Neuronal stem cell (in vitro differentiated cells): Measurements from ENCODE around the gene CCN6.
A peak's percentile ranks its signal among the peaks of the same experiment; 100 is the strongest.

Experiments
- DNase-seq: peaks from one replicate; pipeline ENCODE4 v3.0.0-alpha.2; 2013; ENCODE audit warnings: low spot score
- H2AFZ ChIP-seq: one replicate; pipeline ENCODE4 v1.6.1; 2013; ENCODE audit warnings: mild to moderate bottlenecking, low read length, inconsistent platforms
- H2AK5ac ChIP-seq: 2 replicates; pipeline ENCODE4 v1.6.1; 2013; ENCODE audit warnings: low read depth, mild to moderate bottlenecking, inconsistent platforms, low read length, moderate library complexity, mixed read lengths
- H2BK120ac ChIP-seq: 2 replicates; pipeline ENCODE4 v1.6.1; 2013; ENCODE audit warnings: low read depth, mild to moderate bottlenecking, inconsistent platforms, low read length, moderate library complexity, mixed read lengths
- H2BK12ac ChIP-seq: one replicate; pipeline ENCODE4 v1.6.1; 2013; ENCODE audit warnings: low read length, inconsistent platforms
- H2BK15ac ChIP-seq: 2 replicates; pipeline ENCODE4 v1.6.1; 2013; ENCODE audit warnings: mild to moderate bottlenecking, low read length, inconsistent platforms, mixed read lengths
- H2BK5ac ChIP-seq: one replicate; pipeline ENCODE4 v1.6.1; 2013; ENCODE audit warnings: inconsistent platforms, mild to moderate bottlenecking, low read length, moderate library complexity
- H3K14ac ChIP-seq: one replicate; pipeline ENCODE4 v1.6.1; 2013; ENCODE audit warnings: low read length, inconsistent platforms
- H3K18ac ChIP-seq: 2 replicates; pipeline ENCODE4 v1.6.1; 2013; ENCODE audit warnings: low read length, inconsistent platforms
- H3K23ac ChIP-seq: 2 replicates; pipeline ENCODE4 v1.6.1; 2013; ENCODE audit warnings: low read depth, mild to moderate bottlenecking, mixed read lengths, low read length, inconsistent platforms; ENCODE audit not compliant: poor library complexity
- H3K27ac ChIP-seq: replicated peaks from 3 replicates; pipeline ENCODE4 v1.5.1; 2013; ENCODE audit warnings: low read length, inconsistent platforms
- H3K27me3 ChIP-seq, 3 experiments: 2 replicates each; pipeline ENCODE4 v1.6.1; 2013; ENCODE audit warnings: low read length in 3 of 3, mild to moderate bottlenecking in 2 of 3, inconsistent platforms in 1 of 3, low read depth in 1 of 3, mixed read lengths in 1 of 3, moderate library complexity in 1 of 3; ENCODE audit not compliant: control insufficient read depth in 3 of 3, insufficient read depth in 3 of 3
- H3K36me3 ChIP-seq, 2 donors: replicated peaks in 1 of 2; 2 replicates each; pipeline ENCODE4 v1.6.1; 2013; ENCODE audit warnings: low read length in 2 of 2; ENCODE audit not compliant: control insufficient read depth in 2 of 2, insufficient read depth in 2 of 2
- H3K4ac ChIP-seq: 2 replicates; pipeline ENCODE4 v1.6.1; 2013; ENCODE audit warnings: inconsistent platforms, mild to moderate bottlenecking, low read length, moderate library complexity
- H3K4me1 ChIP-seq, 2 donors: 1 replicate in 1 of 2; 2 replicates in 1 of 2; pipeline ENCODE4 v1.6.1; 2013; ENCODE audit warnings: low read length in 2 of 2, low read depth in 1 of 2; ENCODE audit not compliant: control insufficient read depth in 2 of 2, insufficient read depth in 1 of 2
- H3K4me2 ChIP-seq: one replicate; pipeline ENCODE4 v1.6.1; 2013; ENCODE audit warnings: mild to moderate bottlenecking, low read length, inconsistent platforms; ENCODE audit not compliant: insufficient read depth, poor library complexity, severe bottlenecking
- H3K4me3 ChIP-seq, 2 donors: 2 replicates each; pipeline ENCODE4 v1.5.1; 2013; ENCODE audit warnings: low read length in 2 of 2, mild to moderate bottlenecking in 2 of 2, inconsistent platforms in 1 of 2, moderate library complexity in 1 of 2
- H3K79me1 ChIP-seq: one replicate; pipeline ENCODE4 v1.6.1; 2013; ENCODE audit warnings: low read depth, mild to moderate bottlenecking, inconsistent platforms, low read length, moderate library complexity
- H3K9ac ChIP-seq: one replicate; pipeline ENCODE4 v1.6.1; 2013; ENCODE audit warnings: mild to moderate bottlenecking, low read depth, low read length, inconsistent platforms; ENCODE audit not compliant: poor library complexity
- H3K9me3 ChIP-seq, 2 donors: replicated peaks in 1 of 2; 2 replicates each; pipeline versions ENCODE3 to v1.6.1; 2013; ENCODE audit warnings: low read length in 2 of 2, mild to moderate bottlenecking in 2 of 2, inconsistent platforms in 1 of 2, low read depth in 1 of 2, mixed read lengths in 1 of 2, moderate library complexity in 1 of 2; ENCODE audit not compliant: control insufficient read depth in 2 of 2, insufficient read depth in 1 of 2
- H4K8ac ChIP-seq: one replicate; pipeline ENCODE4 v1.6.1; 2013; ENCODE audit warnings: low read depth, mild to moderate bottlenecking, inconsistent platforms, low read length, moderate library complexity
- H4K91ac ChIP-seq: one replicate; pipeline ENCODE4 v1.6.1; 2013; ENCODE audit warnings: low read length, low read depth, mild to moderate bottlenecking, inconsistent platforms; ENCODE audit not compliant: poor library complexity
- WGBS, 2 donors: extraction: QIAGEN DNeasy Blood & Tissue Kit; methylation state at CpG; one replicate each; pipeline ENCODE4 v1.1.7; 2013; ENCODE audit warnings: missing lambda C conversion rate in 2 of 2, mixed read lengths in 1 of 2; ENCODE audit not compliant: insufficient read length in 2 of 2, insufficient replicate concordance in 1 of 2; ENCODE audit errors: extremely low coverage in 2 of 2; 5-methylcytosine and 5-hydroxymethylcytosine counted together

Gene CCN6

DNA sequence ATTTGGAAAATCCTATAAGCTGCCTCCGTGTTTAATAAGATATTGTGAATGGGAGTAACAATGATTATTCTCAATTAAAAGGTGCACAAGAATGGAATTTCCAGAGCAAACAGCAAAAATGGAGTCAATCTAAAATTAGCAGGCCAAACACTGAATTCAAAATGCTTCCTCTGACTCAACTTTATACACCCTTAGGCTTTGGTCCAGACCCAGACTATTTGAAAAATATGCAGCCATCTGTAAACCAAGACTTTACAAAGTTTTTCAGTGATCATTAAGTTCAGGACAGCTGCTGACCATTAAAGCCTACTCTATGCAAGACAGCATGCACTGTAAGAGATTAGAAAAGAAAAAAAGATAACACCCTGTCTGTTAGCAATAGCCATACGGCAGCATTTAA, 39.4 kb upstream of the CCN6 start:
- Histone ChIP-seq H3K4me1 (peaks cover 6 to 15% of the 10 kb centered on the region in 2 donors), H3K27me3 (no peaks in the 10 kb centered on the region), H3K79me1 (peaks cover 2% of the 10 kb centered on the region), H3K4me2 (no peak overlapping the region), H3K14ac (no peak overlapping the region), H2BK15ac (no peak overlapping the region), H2BK5ac (no peak overlapping the region), H2BK12ac (no peak overlapping the region), H2AFZ (no peak overlapping the region), H3K4ac (no peak overlapping the region), H4K91ac (no peak overlapping the region), H3K9me3 (no peaks in the 10 kb centered on the region), H2AK5ac (no peak overlapping the region), H2BK120ac (no peak overlapping the region), H3K23ac (no peak overlapping the region), H3K18ac (no peak overlapping the region), H3K4me3 (no peak overlapping the region), H3K36me3 (no peaks in the 10 kb centered on the region), H3K27ac (no peak overlapping the region), H3K9ac (no peak overlapping the region), H4K8ac (no peak overlapping the region)
- no CpG with 5 or more reads among the region's 2 CpGs for WGBS, 2 donors
- no peak for DNase-seq

DNA sequence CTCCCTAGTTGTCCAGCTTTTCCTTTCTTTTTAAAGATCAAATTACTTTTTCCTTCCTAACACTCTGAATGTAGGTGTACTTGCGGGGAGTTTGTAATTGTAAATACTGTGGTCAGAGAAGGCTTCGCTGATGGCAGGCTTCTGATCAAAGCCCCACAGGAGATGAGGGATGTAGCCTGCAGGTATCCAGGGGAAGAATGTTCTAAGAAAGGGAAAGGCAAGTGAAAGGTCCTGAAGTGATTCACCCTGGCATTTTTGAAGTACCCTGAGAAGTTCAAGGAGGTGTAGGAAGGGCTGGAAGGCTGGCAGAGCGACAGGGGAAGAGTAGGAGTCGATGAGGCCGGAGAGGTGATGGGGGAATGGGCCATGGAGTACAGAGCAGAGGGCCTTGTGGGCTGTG, 38.2 kb upstream of the CCN6 start:
- Histone ChIP-seq H3K27ac (no peak overlapping the region), H2AFZ (no peak overlapping the region), H4K91ac (no peak overlapping the region), H3K14ac (no peak overlapping the region), H3K79me1 (no peaks in the 10 kb centered on the region), H4K8ac (no peak overlapping the region), H3K9me3 (no peaks in the 10 kb centered on the region), H2BK12ac (no peak overlapping the region), H3K27me3 (no peaks in the 10 kb centered on the region), H3K36me3 (no peaks in the 10 kb centered on the region), H3K4ac (no peak overlapping the region), H3K4me2 (no peak overlapping the region), H2BK15ac (no peak overlapping the region), H2BK120ac (no peak overlapping the region), H3K18ac (no peak overlapping the region), H3K9ac (no peak overlapping the region), H3K23ac (no peak overlapping the region), H3K4me3 (no peak overlapping the region), H2BK5ac (no peak overlapping the region), H3K4me1 (peaks cover 6 to 17% of the 10 kb centered on the region in 2 donors), H2AK5ac (no peak overlapping the region)
- no CpG with 5 or more reads among the region's 5 CpGs for WGBS, 2 donors
- no peak for DNase-seq

DNA sequence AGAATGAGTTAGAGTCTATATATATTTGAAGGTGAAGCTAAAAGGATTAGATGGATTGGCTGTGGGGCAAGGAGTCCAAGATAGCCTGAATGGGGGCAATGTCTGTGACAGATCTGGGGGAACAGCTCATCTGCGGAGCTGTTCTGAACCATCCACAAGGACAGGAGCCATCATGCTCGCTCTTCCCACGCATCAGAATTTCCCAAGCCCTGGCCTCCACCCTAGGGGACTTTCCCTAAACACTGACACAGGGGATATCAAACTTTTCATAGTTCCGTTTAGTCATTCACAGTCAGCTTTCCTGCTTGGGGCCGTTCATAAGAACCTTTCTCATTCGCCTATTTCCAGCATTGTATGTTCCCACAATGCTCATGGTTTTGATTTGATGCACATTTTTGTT, 37.6 kb upstream of the CCN6 start:
- H2AFZ ChIP-seq: no peak overlapping the region
- no peaks in the 10 kb centered on the region for H3K27me3 ChIP-seq
- peaks cover 6 to 19% of the 10 kb centered on the region in 2 donors for H3K4me1 ChIP-seq
- H3K36me3 ChIP-seq: no peaks in the 10 kb centered on the region
- no peak for DNase-seq
- H2BK15ac ChIP-seq: no peak overlapping the region
- no peak overlapping the region for H3K23ac ChIP-seq
- no peak overlapping the region for H2BK12ac ChIP-seq
- no peak overlapping the region for H3K14ac ChIP-seq
- H3K9me3 ChIP-seq: no peaks in the 10 kb centered on the region
- H3K79me1 ChIP-seq: no peaks in the 10 kb centered on the region
- no peak overlapping the region for H3K9ac ChIP-seq
- no peak overlapping the region for H4K8ac ChIP-seq
- no peak overlapping the region for H2BK5ac ChIP-seq
- H2AK5ac ChIP-seq: no peak overlapping the region
- no peak overlapping the region for H3K4me3 ChIP-seq
- no peak overlapping the region for H3K4ac ChIP-seq
- no peak overlapping the region for H3K18ac ChIP-seq
- H4K91ac ChIP-seq: no peak overlapping the region
- H2BK120ac ChIP-seq: no peak overlapping the region
- no peak overlapping the region for H3K27ac ChIP-seq
- no CpG with 5 or more reads among the region's 6 CpGs for WGBS, 2 donors
- no peak overlapping the region for H3K4me2 ChIP-seq

DNA sequence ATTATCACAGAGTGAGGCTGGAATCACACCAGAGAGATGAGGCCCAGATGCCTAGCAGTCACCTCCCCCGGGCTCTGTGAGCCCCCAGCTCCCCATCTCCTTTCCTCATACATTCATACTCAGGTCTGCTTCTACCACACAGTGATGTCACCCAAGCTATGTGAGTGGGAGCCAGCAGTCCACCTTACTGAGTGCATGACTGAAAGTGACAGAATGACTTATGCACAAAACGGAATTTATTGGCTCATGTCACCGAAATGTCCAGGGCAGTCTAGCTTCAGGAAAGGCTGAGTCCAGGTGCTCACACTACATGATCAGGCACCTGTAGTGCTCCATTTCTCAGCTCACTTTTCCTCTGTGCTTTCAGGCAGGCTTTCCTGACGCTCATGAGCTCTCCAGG, 36.7 kb upstream of the CCN6 start:
- Histone ChIP-seq H3K4ac (no peak overlapping the region), H2BK5ac (no peak overlapping the region), H2BK12ac (peak overlapping the region; percentile 4), H4K91ac (no peak overlapping the region), H3K27ac (no peak overlapping the region), H2AK5ac (no peak overlapping the region), H3K79me1 (no peaks in the 10 kb centered on the region), H3K9me3 (no peaks in the 10 kb centered on the region), H3K9ac (no peak overlapping the region), H2BK15ac (no peak overlapping the region), H3K18ac (no peak overlapping the region), H3K4me1 (peaks cover 7 to 22% of the 10 kb centered on the region in 2 donors), H3K14ac (no peak overlapping the region), H3K27me3 (no peaks in the 10 kb centered on the region), H4K8ac (no peak overlapping the region), H3K4me3 (no peak overlapping the region), H3K36me3 (no peaks in the 10 kb centered on the region), H3K23ac (no peak overlapping the region), H3K4me2 (no peak overlapping the region), H2AFZ (no peak overlapping the region), H2BK120ac (no peak overlapping the region)
- no CpG with 5 or more reads among the region's 4 CpGs for WGBS, 2 donors
- no peak for DNase-seq
